Neural progenitor cell (in vitro differentiated cells): Measurements from ENCODE around the gene SDCCAG8.

Experiments used
- EZH2 ChIP-seq: fragments of 200-600 bp; sonication (generic); IDR thresholded peaks from 2 replicates; pipeline ENCODE4 v1.6.1; 2017; ENCODE audit warnings: antibody characterized with exemption, mild to moderate bottlenecking, moderate library complexity
- EZH2phosphoT487 ChIP-seq: fragments of 200-600 bp; sonication (generic); IDR thresholded peaks from 2 replicates; pipeline ENCODE4 v1.6.1; 2017; ENCODE audit warnings: antibody characterized with exemption
- TF ChIP-seq, protein P1 (sequence below): fragments of 200-600 bp; sonication (generic); IDR thresholded peaks from 2 replicates; pipeline ENCODE4 v1.5.1; 2017; ENCODE audit warnings: antibody characterized with exemption, mild to moderate bottlenecking

DNA sequence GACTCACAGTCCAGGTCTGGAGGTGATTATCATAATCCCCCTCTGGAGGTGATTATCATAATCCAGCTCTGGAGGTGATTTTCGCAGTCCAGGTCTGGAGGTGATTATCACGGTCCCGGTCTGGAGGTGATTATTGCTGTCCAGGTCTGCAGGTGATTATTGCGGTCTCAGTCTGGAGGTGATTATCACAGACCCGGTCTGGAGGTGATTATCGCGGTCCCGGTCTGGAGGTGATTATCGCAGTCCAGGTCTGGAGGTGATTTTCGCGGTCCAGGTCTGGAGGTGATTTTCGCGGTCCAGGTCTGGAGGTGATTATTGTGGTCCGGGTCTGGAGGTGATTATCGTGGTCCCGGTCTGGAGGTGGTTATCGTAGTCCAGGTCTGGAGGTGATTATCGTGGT is 76.6 kb downstream of the SDCCAG8 start:
- TF ChIP-seq, protein P1, sequence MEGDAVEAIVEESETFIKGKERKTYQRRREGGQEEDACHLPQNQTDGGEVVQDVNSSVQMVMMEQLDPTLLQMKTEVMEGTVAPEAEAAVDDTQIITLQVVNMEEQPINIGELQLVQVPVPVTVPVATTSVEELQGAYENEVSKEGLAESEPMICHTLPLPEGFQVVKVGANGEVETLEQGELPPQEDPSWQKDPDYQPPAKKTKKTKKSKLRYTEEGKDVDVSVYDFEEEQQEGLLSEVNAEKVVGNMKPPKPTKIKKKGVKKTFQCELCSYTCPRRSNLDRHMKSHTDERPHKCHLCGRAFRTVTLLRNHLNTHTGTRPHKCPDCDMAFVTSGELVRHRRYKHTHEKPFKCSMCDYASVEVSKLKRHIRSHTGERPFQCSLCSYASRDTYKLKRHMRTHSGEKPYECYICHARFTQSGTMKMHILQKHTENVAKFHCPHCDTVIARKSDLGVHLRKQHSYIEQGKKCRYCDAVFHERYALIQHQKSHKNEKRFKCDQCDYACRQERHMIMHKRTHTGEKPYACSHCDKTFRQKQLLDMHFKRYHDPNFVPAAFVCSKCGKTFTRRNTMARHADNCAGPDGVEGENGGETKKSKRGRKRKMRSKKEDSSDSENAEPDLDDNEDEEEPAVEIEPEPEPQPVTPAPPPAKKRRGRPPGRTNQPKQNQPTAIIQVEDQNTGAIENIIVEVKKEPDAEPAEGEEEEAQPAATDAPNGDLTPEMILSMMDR = no peak
- TF ChIP-seq EZH2 = no peak
- TF ChIP-seq EZH2phosphoT487 = no peak
